ENCODE results near the gene BCOR. TPM values are rescaled to one million over a fixed set of nuclear protein-coding genes. Genes with fewer than 3 reads are reported as not detected.

Gene BCOR
- total and polyA plus RNA-seq, 2 of the 13 experiments (the other 11 are each of a cell fraction or from before 2014, with no cell fraction given): 14.3 to 15.2 TPM

GRCh38 chrX:40130207-40130606, 32.4 kb upstream of the BCOR start:
- 100% methylated on average over 4 of the region's 6 CpGs for WGBS (ENCODE audit: low lambda C conversion rate)
- Histone ChIP-seq H3K9ac (ENCODE audit: insufficient read depth, low read depth, low read length) (no peak overlapping the region), H4K20me1 (ENCODE audit: insufficient read depth, low read length) (no peaks in the 10 kb centered on the region), H3K4me2 (ENCODE audit: low read depth, low read length) (no peak overlapping the region), H3K27ac (ENCODE audit: extremely low read length, insufficient read depth, low read length) (no peak overlapping the region), H3K36me3 (replicated peaks in 1 of 2; ENCODE audit: control insufficient read depth in 1 of 2, insufficient read depth in 2 of 2, low read length in 2 of 2) (no peaks in the 10 kb centered on the region), H3K4me3 (replicated peaks in 1 of 3; ENCODE audit: insufficient read depth in 1 of 3, low read depth in 2 of 3, low read length in 3 of 3) (no peak overlapping the region), H3K9me3 (ENCODE audit: low read length) (no peaks in the 10 kb centered on the region), H3K79me2 (ENCODE audit: insufficient read depth, low read length) (peaks cover 4% of the 10 kb centered on the region), H3K4me1 (ENCODE audit: insufficient read depth, low read length) (no peaks in the 10 kb centered on the region), H3K27me3 (ENCODE audit: control insufficient read depth in 1 of 2, insufficient read depth in 2 of 2, low read length in 2 of 2) (no peaks in the 10 kb centered on the region), H2AFZ (ENCODE audit: low read length) (no peak overlapping the region)
- in situ Hi-C loops (cut with HindIII; ENCODE audit: extremely low pct_ligation_motif_present, low pct_unique_long_range_greater_than_20kb) (no loop called here), intact Hi-C loops (cut with micrococcal nuclease; ENCODE audit: unreplicated experiment) (no loop called here)
- TF ChIP-seq AFF4 (CRISPR knock-in tag; IDR thresholded peaks at IDR 0.05): no peak
- TF ChIP-seq STAG1 (CRISPR knock-in tag; IDR thresholded peaks at IDR 0.05): no peak
- TF ChIP-seq FOSL2 (CRISPR knock-in tag; IDR thresholded peaks at IDR 0.05): no peak
- no peak for TF ChIP-seq ZNF441 (CRISPR knock-in tag; IDR thresholded peaks at IDR 0.05; ENCODE audit: borderline replicate concordance)
- no peak for TF ChIP-seq SIN3A (IDR thresholded peaks at IDR 0.05; ENCODE audit: borderline replicate concordance, low read depth, low read length)
- no peak for TF ChIP-seq MATR3 (CRISPR knock-in tag; IDR thresholded peaks at IDR 0.05)
- TF ChIP-seq GMEB1 (CRISPR knock-in tag; IDR thresholded peaks at IDR 0.05; ENCODE audit: borderline replicate concordance): no peak
- TF ChIP-seq ZNF207 (IDR thresholded peaks at IDR 0.05; ENCODE audit: borderline replicate concordance): no peak
- TF ChIP-seq ZNF607 (CRISPR knock-in tag; IDR thresholded peaks at IDR 0.05; ENCODE audit: borderline replicate concordance): no peak
- TF ChIP-seq TBL1XR1 (IDR thresholded peaks at IDR 0.05; ENCODE audit: borderline replicate concordance, low read length, partially characterized antibody): no peak
- TF ChIP-seq HDAC2 (CRISPR knock-in tag; IDR thresholded peaks at IDR 0.05): no peak
- TF ChIP-seq ZBTB26 (CRISPR knock-in tag; IDR thresholded peaks at IDR 0.05; ENCODE audit: borderline replicate concordance): no peak
- FAIRE-seq (no peak), ATAC-seq (no peak), DNase-seq (ENCODE audit: low spot score) (no peak)
- POLR2A ChIA-PET: no interaction called here
- no TSS peak for BruUV-seq (replicated peaks)
- CTCF ChIA-PET (ENCODE audit: low intra/inter-chr PET ratio, low total read pairs): no interaction called here
